NCI-H2171 (cell line): ENCODE data around the gene SNAPC4.

Experiments
- DNase-seq: peaks from one replicate; lab custom pipeline; 2025; lab: John Stamatoyannopoulos, UW

SNAPC4 gene

DNA sequence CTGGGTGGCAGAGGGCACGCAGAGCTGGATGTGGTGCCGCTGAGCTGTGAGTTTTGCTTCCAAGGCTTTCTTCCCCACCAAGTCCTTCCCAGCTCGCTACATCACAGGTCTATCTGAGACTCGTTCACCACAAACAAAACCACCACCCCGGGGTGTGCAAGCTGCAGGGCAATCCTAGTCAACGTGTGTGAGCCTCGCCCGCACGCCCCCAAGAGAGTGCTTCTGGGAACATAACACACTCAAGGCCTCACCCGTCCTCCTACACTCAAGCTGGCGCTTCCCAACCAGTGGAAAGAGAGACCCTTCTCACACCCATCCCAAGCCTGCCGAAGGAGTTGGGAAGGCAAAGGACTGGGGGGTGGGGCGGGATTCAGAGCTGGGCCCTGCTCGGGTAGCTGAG is 10.6 kb downstream of the SNAPC4 start:
- DNase-seq, result no peak

DNA sequence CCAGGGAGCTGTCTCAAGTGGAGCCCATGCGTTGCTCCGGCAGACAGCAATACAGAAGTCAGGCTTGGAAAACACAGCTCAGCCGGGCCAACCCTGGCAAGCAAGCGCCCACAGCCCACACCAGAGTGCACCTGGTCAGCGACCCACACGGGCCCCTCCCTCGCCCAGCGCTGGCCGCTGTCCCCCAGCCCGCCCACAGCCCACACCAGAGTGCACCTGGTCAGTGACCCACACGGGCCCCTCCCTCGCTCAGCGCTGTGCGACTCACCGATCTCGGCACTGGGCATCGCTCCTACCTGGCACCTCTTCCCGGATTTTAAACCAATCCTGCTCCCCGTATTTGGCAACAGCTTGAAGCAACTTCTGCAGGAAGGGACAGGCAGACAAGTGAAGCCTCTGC is 12.8 kb downstream of the SNAPC4 start:
- DNase-seq, result no peak

GRCh38 chr9:136386018-136386417 is 14.0 kb downstream of the SNAPC4 start:
- DNase-seq, result peak; percentile 93

DNA sequence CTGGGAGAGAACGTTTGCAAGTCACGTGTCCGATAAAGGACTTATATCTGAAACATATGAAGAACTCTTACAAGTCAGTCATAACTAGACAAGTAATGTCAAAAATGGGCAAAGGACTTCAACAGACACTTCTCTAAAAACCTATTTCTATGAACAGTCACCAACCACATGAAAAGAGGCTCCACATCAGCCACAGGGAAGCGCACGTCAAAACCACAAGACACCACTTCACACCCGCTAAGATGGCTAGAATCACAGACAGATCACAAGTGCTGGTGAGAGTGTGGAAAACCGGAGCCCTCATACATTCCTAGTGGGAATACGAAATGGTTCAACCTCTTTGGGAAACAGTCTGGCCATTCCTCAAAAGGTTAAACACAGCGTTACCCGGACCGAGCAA is 15.0 kb downstream of the SNAPC4 start:
- DNase-seq, result no peak

DNA sequence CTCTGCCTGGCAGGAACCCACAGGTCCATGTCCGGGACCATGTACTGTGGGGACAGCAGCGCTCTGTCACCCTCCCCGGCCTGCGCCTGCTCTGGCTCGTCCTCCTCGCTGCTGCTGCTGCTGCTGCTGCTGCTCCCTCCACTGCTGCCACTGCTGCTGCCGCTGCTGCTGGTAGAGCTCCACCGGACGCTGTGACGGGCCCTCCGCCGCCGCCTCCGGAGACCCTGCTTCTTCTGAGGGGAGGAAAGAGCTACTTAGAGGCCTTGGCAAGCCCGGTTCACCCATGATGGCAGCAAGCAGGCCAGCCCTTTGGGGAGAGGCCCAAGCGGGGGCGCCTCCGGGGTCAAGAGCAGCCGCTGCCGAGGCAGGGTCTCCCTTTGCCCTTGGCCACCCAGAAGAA is 16.5 kb downstream of the SNAPC4 start:
- DNase-seq, result no peak

DNA sequence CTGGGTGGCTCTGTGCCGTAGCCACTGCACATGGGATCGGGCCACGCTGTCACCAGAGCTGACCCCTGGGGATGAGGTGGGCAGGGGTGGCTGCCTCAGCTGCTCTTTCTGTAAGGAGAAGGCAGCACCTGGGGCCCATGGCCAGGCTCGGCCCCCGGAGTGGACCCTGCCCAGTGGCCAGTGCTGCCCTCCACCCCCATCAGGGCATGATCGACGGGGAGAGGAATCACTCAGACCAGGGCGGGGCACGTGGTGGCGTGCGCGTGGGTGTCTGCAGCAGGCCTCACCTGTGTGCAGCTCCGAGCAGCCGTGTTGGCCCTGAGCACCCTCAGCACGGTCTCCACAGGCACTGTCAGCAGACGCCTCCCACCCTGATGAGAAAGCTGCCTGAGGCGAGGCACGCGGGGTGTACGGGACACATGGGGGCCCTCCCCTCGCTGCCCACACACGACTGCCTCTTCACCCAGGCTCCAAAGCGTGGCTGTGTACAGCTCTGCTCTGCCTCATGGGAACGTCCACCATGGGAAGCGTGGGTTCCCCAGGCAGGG is 17.9 kb downstream of the SNAPC4 start:
- DNase-seq, result no peak

- DNase-seq, result no peak
Measured at GRCh38 chr9:136381311-136381710, 18.7 kb downstream of the SNAPC4 start.

- DNase-seq, result no peak
Measured at GRCh38 chr9:136380381-136380780, 19.6 kb downstream of the SNAPC4 start.

- no peak for DNase-seq
Measured at GRCh38 chr9:136379891-136380290, 20.1 kb downstream of the SNAPC4 start.

DNA sequence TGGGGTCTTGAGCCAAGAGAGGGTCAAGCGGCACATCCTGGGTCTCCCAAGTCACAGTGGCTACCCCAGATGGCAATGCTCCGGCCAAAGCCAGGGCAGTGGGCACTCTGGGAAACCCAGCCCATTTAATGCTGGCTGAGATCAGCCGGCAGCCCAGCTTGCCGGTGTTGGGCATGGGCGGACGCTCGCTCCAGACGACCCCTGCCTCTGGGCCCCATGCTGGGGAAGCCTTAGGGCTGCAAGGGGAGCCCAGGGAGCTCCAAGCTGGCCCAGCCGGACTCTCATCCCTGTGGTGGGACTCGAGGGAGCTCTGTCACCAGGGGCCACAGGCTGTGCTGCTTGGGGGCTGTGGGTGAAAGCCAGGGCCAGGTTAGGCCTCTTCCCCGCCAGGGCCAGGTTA is 20.6 kb downstream of the SNAPC4 start:
- DNase-seq, result no peak

DNA sequence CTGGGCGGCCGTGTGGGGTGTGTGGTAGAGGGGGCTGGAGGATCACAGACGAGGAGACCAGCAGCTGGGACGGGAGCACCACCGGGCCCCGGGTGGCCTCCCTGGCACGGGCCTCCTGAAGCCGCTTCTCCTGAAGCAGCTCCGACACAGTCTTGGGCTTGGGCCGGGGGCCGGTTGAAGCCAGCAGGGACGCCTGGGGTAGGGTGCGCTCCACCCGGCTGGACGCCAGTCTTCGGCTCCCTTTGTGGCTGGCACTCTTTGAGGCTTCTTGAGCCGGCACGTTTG is 21.0 kb downstream of the SNAPC4 start:
- no peak for DNase-seq

DNA sequence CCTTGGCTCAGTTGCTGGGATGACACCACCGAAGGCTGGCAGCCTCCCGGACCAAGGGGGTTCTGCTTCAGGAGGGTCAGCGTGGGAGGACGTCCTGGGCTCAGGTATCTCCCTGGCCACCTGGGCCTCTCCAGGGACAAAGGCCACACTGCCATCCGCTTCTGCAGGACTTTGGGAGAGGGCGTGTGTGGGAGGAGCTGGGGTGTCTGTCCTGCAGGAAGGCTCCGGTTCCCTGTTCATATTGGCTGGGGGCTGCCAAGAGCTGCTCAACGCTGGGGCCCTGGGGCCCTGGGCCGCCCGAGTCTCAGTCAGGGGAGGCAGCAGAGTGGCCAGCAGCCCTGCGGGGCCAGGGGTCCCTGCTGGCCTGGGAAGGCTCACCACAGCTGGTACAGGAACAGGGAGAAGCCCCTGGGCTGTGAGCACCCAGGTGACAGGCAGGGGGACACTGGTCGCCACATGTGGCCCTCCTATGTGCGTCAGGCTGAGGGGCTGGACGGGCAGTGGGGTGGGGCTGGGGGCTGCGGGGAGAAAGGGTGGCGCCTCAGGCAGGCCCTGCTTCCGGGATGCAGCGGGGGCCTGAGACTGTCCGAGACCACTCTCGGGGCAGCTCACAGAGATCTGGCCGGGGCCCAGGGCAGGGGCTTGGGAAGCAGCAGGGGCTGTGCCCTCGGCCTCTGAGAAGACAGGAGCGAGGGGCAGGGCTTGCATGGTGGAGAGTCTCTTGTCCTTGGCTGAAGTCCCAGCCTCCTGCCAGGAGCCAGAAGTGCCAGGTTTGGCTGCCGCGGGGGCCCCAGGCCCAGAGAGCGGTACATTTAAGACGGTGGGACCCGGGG is 21.6 kb downstream of the SNAPC4 start:
- DNase-seq, result no peak

- DNase-seq, result no peak
Measured at GRCh38 chr9:136377341-136378169, 22.4 kb downstream of the SNAPC4 start.

DNA sequence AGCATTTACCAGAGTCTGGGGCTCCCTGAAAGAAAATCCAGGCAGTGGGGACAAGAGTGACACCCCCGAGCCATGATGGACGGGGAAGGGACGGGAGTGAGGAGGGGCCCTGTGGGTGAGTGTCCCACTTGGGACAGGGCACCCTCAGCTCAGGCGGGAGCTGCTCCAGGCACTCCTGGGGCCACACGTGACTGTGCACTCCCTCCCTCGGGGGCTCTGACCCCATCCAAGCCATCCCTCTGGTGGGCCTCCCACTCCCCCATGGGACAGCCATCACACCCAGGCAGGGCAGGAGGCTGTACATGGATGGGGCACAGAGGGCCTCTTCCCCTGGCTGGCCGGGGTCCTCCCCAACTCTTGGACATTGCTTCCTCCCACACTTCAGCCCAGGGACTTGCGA is 23.5 kb downstream of the SNAPC4 start:
- DNase-seq, result no peak

GRCh38 chr9:136375096-136375495 is 24.9 kb downstream of the SNAPC4 start:
- no peak for DNase-seq

DNA sequence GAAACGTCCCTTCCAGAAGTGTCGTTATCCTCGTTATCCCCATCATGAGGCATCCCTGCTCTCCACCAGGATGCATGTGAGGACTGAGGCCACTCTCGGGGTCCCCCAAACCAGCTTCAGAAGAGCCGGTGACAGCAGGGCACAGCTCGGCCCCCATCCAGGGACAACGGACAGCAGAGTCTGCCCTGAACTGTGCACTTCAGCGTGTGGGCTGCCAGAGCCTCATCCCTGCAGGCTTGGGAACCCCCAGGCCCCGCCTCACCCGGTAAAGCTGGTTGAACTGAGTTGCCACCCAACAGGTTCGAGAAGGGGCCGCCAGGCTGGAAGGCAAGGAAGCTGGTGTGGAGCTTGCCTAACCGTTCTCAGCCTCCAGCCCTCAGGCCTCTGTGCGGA is 25.8 kb downstream of the SNAPC4 start:
- no peak for DNase-seq

DNA sequence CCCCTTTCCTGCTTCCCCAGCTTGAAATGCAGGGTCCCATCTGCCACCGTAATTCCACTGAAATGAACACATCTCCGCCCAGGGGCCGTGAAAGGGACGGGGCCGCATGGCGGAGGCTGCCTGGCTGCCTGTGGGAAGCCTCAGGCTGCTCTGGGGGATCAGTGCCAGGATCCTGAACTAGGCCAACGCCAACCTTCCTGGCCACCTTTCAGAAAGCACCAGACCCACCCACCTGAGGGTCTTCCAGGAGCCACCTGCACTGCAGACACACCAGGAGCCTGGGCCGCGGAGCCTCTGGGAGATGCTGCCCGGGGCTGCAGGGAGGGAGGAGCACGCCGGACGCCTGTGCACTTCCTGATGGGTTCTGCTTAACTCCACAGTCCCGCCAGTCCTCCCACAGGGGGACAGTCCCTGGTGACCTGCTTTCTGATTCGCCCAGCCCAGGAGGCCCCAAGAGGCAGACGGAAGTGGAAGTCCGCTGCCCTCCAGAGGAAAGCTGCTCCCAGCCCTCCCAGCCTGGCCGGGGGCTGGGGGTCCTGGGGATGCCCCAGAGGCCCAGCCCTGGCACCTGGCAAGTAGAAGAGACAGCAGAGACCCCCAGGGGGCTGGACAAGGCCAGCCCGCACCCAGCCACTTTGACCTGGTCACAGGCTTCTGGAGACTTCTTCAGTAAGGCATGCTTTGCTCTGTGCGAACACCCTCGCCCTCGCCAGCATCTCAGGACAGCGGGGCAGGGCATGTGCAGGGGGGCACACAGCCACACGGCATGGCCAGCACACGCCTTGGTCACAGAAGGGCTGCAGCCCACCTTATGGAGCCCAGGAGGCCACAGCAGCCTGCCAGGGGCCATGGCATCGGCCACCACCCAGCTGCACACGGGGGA is 26.4 kb downstream of the SNAPC4 start, which contains the start of gene CARD9:
TSS of gene CARD9 (minus strand) at position 370 of the 883 bp plus-strand sequence. CDS start 1,591 bp downstream, outside the sequence.
- DNase-seq, result peak; percentile 61

DNA sequence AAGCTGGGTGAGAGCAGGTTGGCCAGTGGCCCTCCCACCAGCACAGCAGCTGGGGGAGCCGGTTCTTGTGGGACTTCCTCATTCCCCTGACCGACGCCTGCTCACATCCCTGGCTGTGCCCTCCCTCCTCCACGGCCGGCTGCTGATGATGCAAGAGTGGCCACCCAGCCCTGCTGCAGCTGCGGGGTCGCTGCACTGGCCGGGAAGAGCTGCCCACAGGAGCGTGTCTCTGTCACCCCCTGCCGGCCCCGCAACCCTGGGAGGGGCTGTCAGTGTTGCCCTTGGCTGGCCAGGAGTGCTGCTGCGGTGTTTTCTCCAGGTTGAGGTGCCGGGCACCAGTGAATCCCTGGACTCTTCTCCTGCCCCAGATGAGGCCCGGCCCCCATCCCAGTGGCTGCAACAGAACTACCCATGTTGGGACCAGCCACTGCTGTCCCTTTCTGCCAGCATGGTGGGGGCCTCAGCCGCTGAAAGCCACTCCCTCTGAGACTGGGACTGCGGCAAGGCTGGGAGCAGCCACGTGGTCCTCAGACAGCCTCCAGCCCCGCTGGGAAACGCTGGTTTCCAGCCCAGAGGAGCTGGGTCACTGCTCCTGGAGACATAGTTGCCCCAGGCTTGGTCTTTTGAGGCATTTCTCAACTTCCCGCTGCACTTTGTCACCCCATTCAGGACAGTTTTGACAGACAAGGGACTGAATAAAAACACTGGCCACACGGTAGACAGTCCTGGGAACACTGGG is 27.2 kb downstream of the SNAPC4 start:
- no peak for DNase-seq

- DNase-seq, result no peak
Measured at GRCh38 chr9:136372006-136372405, 28.0 kb downstream of the SNAPC4 start.

DNA sequence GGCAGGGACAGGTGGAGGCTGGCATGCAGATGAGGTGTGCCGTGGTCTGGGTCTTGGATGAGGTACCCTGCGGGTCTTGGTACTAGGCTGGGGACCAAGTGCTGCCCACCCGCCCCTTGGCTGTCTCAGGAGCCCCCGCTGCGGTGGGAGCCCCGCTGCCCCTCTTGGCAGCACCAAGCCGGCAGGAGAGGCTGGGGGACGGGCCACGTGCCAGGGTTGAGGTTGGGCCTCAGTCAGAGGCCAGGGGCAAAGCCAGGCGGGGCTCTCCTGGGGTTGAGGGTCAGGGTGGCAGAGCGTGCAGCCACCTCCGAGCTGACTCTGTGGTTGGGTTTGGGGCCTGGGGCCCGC is 28.5 kb downstream of the SNAPC4 start:
- DNase-seq, result no peak
